ENCODE measurements around the gene TMEM44.
"Not testable (repeated sequence)": the region's sequence is repeated elsewhere in the genome, so short reads cannot be mapped to it uniquely, and the experiment has no call there.

TMEM44 gene

GRCh38 chr3:194607592-194608389 lies 25.4 kb downstream of the TMEM44 start:
- no peak for DNase-seq

GRCh38 chr3:194606941-194607340 lies 26.3 kb downstream of the TMEM44 start:
- DNase-seq: no peak

DNA sequence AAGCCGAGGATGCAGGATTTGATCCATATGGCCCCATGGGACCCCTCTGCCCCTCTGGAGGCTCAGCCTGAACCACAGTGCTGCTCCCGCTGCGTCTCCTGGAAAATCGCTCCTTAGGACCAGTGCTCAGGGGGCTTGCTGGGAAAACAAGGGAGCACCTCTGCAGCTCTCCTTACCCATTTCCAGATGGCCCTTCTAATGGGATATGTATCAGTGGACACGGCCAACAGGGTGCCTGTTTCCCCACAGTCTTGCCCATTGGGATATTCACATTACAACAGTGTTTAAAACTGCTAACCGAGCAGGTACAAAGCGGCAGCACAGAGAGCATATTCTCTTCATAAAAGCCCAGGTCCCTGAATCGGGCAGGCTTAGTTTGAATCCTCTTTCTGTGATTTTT lies 27.1 kb downstream of the TMEM44 start:
- no peak for DNase-seq

- not testable (repeated sequence) for DNase-seq
These were observed 27.9 kb downstream of the TMEM44 start for GRCh38 chr3:194605314-194605713.

DNA sequence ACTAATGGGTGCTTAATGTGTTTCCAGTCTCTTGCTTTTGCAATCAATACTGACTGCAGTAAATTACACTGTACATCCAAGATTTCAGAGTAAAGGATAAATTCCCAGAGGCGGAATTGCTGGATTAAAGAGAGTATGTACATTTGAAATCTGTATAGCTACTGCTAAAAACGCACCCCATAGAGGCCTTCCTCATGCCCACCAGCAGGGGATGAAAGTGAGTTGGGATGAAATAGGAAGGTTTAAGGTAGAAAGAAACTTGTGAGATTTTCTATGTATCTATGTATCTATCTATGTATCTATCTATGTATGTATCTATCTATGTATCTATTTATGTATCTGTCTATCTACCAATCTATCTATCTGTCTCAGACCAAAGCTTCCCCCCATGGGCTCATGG lies 28.4 kb downstream of the TMEM44 start:
- no peak for DNase-seq

GRCh38 chr3:194604126-194604525 lies 29.1 kb downstream of the TMEM44 start:
- DNase-seq: no peak

DNA sequence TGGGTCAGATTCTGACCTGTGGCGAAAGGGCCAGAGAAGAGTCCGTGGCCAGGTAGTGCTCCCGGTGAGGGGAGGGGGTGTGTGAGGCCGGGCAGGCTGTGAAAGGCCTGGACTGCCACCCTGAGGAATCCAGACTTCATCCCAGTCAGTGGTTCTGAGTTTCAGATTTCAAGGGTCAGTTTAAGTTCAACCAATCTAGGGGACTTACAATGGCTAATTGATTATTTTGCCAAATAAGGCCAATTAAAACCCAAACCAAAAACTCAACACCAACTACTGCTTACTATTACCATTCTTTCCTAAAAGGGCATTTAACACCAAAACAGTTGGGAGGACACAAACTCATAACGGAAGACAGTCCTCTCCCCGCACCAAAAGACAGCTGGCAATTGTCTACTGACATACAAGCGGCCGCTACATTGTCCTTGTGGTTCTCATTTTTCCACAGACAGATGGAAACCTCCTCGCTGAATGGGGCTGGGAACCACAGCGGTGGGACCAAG lies 30.5 kb downstream of the TMEM44 start:
- no peak for DNase-seq

GRCh38 chr3:194598771-194599557 lies 34.3 kb downstream of the TMEM44 start:
- DNase-seq: no peak

DNA sequence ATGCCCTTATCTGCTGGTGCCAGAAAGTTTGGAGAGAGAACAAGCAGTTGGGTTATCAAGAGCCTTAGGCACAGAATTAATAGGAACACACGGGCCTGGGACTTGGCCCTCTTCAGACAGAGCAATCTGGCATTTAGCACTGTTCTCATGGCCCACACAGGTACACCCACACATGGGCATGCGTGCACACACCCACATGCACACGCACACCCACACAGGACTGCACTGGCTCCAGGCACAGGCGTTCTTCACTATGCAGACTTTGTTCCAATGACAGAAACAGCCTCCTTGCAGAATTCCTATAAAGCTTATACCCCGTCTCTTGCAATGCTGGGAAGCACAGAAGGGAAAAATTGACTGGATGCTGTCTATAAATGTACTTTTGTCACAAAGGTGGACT lies 36.3 kb downstream of the TMEM44 start:
- DNase-seq: peak; percentile 39

GRCh38 chr3:194592798-194593752 lies 40.1 kb downstream of the TMEM44 start:
- DNase-seq: no peak

GRCh38 chr3:194588741-194589140 lies 44.5 kb downstream of the TMEM44 start:
- no peak for DNase-seq

- DNase-seq: no peak
These were observed 45.0 kb downstream of the TMEM44 start for GRCh38 chr3:194588236-194588635.

GRCh38 chr3:194587438-194587931 lies 45.7 kb downstream of the TMEM44 start:
- DNase-seq: no peak

- DNase-seq: no peak
These were observed 46.4 kb downstream of the TMEM44 start for GRCh38 chr3:194586836-194587235.

DNA sequence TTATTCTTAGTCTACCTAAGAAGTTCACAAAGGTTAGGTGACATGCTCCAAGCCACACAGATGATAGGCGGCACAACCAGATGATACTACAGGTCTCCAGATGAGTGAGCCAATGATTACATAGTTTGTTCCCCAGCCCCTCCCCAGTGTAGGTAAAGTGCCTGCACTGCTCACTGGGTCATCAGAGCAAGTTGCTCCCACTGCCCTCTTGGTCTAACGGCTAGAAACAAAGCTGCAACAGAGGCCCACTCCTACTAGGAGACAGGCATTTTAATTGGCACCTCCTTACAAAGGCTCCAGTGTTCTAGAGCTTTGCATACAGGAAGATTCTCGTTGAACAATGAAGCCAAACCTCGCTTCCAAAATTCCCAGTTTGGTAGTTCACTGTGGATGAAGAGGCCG lies 47.3 kb downstream of the TMEM44 start:
- no peak for DNase-seq

GRCh38 chr3:194584866-194585265 lies 48.4 kb downstream of the TMEM44 start:
- no peak for DNase-seq

GRCh38 chr3:194584320-194584776 lies 48.9 kb downstream of the TMEM44 start:
- peak; percentile 54 for DNase-seq

DNA sequence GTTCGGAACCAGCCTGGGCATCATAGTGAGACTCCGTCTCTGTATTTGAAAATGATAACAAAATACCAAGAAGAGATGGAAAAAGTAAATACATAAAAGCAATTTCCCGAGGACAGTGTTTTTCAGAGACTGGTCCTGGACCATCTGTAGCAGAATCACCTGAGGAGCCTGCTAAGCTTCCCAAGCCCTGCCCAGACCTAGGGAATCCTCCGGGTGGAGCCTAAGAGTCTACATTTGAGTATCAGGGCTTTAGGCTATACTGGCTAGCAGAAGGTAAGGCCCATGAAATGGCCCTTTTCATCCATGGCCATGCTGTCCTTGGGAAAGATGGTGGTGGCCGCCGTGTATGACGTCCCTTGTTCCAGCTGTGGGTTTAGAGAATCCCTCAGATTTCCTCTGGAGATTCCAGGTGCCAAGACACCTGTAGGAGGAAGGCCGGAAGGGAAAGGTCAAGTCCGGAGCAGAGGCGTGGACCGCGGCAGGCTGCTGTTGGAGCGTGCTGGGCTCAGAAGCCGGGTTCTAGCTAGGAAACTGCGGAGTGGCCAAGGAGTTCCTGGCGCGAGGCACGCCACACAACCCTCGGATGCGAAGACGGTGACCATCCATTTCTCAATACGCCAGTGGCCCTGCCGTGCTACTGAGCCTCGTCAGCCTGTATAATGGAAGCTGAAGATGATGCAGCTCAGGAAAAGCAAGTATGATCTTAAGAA lies 50.9 kb downstream of the TMEM44 start:
- DNase-seq: no peak

DNA sequence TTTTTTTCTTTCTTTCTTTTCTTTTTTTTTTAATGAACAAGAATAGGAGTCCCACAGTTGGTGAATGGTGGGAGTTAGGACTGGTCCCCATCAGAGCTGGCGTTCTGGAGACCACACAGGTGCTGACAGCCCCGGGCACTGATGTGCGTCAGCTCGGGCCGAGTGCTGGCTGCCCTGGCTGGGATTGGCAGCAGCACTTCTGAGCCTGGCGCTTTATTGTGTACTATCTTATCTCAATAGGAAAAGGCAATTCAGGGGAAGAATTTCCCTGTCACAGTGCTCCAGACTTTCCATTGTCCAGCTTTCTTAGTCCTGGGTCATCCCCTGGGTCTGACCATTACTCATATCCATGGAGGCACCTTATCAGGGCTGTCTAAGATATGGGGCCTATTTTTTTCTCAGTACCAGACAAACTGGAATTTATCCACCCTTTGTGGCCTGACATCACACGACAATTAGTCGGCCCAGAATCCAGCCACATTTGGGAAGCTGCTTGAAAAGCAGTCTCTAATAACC lies 54.1 kb downstream of the TMEM44 start:
- DNase-seq: no peak

GRCh38 chr3:194577986-194578905 lies 55.0 kb downstream of the TMEM44 start:
- no peak for DNase-seq
